Upper lobe of left lung (tissue), 4 donors: ENCODE measurements around the gene ZNF107.
A peak's percentile ranks its signal among the peaks of the same experiment; 100 is the strongest.

Source experiments
- EP300 ChIP-seq, 4 donors: sonication (generic); formaldehyde crosslinking; IDR thresholded peaks; one replicate each; pipeline ENCODE4 v1.5.1; 2017; ENCODE audit warnings: antibody characterized with exemption in 4 of 4, control low read depth in 2 of 4
- POLR2A ChIP-seq, 4 donors: fragments of 450-650 bp; IDR thresholded peaks; one replicate each; pipeline ENCODE4 v1.5.1; 2016 to 2017; ENCODE audit warnings: antibody characterized with exemption in 4 of 4, mild to moderate bottlenecking in 2 of 4
- POLR2AphosphoS5 ChIP-seq, 2 donors: sonication (generic); formaldehyde crosslinking; IDR thresholded peaks; one replicate each; pipeline ENCODE4 v1.5.1; 2017; ENCODE audit warnings: antibody characterized with exemption in 2 of 2
- TF ChIP-seq, protein P1 (sequence below), 6 experiments: fragments of 450-650 bp in 4 of 6; fragments of 200-600 bp in 2 of 6; sonication (generic) in 2 of 6; IDR thresholded peaks; one replicate each; pipeline ENCODE4 v1.5.1; 2016 to 2019; ENCODE audit warnings: antibody characterized with exemption in 6 of 6

DNA sequence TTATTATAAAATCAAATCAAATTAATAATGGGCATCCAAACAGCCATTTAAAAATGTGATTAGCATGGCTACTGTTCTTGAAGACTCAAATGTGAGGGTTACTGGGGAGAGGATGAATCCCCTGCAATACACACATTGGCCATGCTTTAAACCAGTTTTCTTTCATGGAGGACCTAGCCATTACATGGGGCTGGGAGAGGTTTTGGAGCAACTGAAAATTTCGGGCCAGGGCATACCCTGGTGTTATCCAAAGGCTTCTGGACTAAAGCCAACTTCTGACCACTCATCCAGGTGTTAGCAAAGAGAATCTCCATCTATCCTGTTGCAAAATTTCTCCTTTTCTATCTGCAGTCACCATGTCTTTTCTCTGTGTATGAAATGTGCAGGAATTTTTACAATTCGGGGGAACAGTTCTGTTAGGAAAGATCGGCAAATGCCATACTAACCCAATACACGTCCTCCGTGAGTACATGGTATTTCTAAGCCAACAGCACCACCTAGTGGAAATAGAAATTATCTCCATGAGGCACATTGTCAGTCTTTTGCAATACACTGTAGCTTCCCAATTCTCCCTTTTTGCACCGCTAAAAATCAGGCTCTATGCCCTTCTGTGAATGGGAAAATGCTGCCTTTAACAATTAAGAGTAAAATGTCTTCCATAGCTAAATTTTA is 47.0 kb upstream of the ZNF107 start:
- TF ChIP-seq POLR2AphosphoS5 (IDR thresholded peaks at IDR 0.05) (no peak), EP300 (IDR thresholded peaks at IDR 0.05) (no peak), POLR2A (IDR thresholded peaks at IDR 0.05) (no peak)
- TF ChIP-seq, protein P1, sequence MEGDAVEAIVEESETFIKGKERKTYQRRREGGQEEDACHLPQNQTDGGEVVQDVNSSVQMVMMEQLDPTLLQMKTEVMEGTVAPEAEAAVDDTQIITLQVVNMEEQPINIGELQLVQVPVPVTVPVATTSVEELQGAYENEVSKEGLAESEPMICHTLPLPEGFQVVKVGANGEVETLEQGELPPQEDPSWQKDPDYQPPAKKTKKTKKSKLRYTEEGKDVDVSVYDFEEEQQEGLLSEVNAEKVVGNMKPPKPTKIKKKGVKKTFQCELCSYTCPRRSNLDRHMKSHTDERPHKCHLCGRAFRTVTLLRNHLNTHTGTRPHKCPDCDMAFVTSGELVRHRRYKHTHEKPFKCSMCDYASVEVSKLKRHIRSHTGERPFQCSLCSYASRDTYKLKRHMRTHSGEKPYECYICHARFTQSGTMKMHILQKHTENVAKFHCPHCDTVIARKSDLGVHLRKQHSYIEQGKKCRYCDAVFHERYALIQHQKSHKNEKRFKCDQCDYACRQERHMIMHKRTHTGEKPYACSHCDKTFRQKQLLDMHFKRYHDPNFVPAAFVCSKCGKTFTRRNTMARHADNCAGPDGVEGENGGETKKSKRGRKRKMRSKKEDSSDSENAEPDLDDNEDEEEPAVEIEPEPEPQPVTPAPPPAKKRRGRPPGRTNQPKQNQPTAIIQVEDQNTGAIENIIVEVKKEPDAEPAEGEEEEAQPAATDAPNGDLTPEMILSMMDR (IDR thresholded peaks at IDR 0.05): peak; percentile 51 to 80 (median 57)
